HuH-7 (cell line): ENCODE data around the gene CDHR3.
A peak's percentile ranks its signal among the peaks of the same experiment; 100 is the strongest.

Experiments used
- DNase-seq: peaks from one replicate; pipeline ENCODE4 v3.0.0; 2011; ENCODE audit warnings: low spot score

CDHR3 gene

GRCh38 chr7:106052681-106053080 is 89.6 kb downstream of the CDHR3 start:
- no peak for DNase-seq

- no peak for DNase-seq
Observed at GRCh38 chr7:106053109-106053508, 90.0 kb downstream of the CDHR3 start.

GRCh38 chr7:106054156-106054910 is 91.3 kb downstream of the CDHR3 start:
- no peak for DNase-seq

GRCh38 chr7:106054971-106055532 is 92.0 kb downstream of the CDHR3 start:
- DNase-seq = no peak

GRCh38 chr7:106056513-106057203 is 93.6 kb downstream of the CDHR3 start:
- DNase-seq = peak; percentile 88

GRCh38 chr7:106057204-106057961 is 94.3 kb downstream of the CDHR3 start:
- DNase-seq = no peak

GRCh38 chr7:106057962-106058927 is 95.2 kb downstream of the CDHR3 start:
- no peak for DNase-seq

- DNase-seq = no peak
Observed at GRCh38 chr7:106058928-106059324, 95.9 kb downstream of the CDHR3 start.

GRCh38 chr7:106059556-106059955 is 96.5 kb downstream of the CDHR3 start:
- DNase-seq = no peak

GRCh38 chr7:106060394-106060920 is 97.4 kb downstream of the CDHR3 start:
- no peak for DNase-seq

GRCh38 chr7:106061301-106061979 is 98.4 kb downstream of the CDHR3 start:
- no peak for DNase-seq

GRCh38 chr7:106062006-106062405 is 98.9 kb downstream of the CDHR3 start:
- DNase-seq = no peak

- no peak for DNase-seq
Observed at GRCh38 chr7:106062521-106062931, 99.5 kb downstream of the CDHR3 start.

- no peak for DNase-seq
Observed at GRCh38 chr7:106063024-106063423, 100.0 kb downstream of the CDHR3 start.

- no peak for DNase-seq
Observed at GRCh38 chr7:106063692-106064091, 100.6 kb downstream of the CDHR3 start.

- no peak for DNase-seq
Observed at GRCh38 chr7:106064316-106064715, 101.3 kb downstream of the CDHR3 start.

GRCh38 chr7:106064771-106065574 is 101.9 kb downstream of the CDHR3 start:
- peak; percentile 48 for DNase-seq

- peak; percentile 45 for DNase-seq
Observed at GRCh38 chr7:106065575-106066500, 102.8 kb downstream of the CDHR3 start.
